Muscle layer of colon (tissue), 2 donors: ENCODE measurements around the gene AKAP10.
"Not testable (repeated sequence)": the region's sequence is repeated elsewhere in the genome, so short reads cannot be mapped to it uniquely, and the experiment has no call there.

Source experiments
- H3K27ac ChIP-seq: one replicate; pipeline ENCODE4 v1.7.0; 2013; ENCODE audit warnings: low read depth, mild to moderate bottlenecking, low read length, moderate library complexity
- H3K27me3 ChIP-seq, 2 donors: one replicate each; pipeline ENCODE4 v1.7.0; 2013; ENCODE audit warnings: low read length in 2 of 2, mild to moderate bottlenecking in 2 of 2; ENCODE audit not compliant: insufficient read depth in 2 of 2, control insufficient read depth in 1 of 2
- H3K36me3 ChIP-seq: one replicate; pipeline ENCODE4 v1.7.0; 2013; ENCODE audit warnings: mild to moderate bottlenecking, low read length; ENCODE audit not compliant: insufficient read depth
- H3K4me1 ChIP-seq: one replicate; pipeline ENCODE4 v1.7.0; 2013; ENCODE audit warnings: mild to moderate bottlenecking, low read length; ENCODE audit not compliant: insufficient read depth
- H3K4me3 ChIP-seq, 2 donors: one replicate each; pipeline ENCODE4 v1.7.0; 2013; ENCODE audit warnings: low read length in 2 of 2, low read depth in 1 of 2, mild to moderate bottlenecking in 1 of 2, moderate library complexity in 1 of 2
- H3K9ac ChIP-seq: one replicate; pipeline ENCODE4 v1.7.0; 2013; ENCODE audit warnings: low read length
- H3K9me3 ChIP-seq: one replicate; pipeline ENCODE4 v1.7.0; 2013; ENCODE audit warnings: mild to moderate bottlenecking, low read length
- donor health status: abdominal sarcoma.
- donor health status: Adenocarcinoma of cecum.

Gene AKAP10

GRCh38 chr17:19975601-19976000, 2.0 kb downstream of the AKAP10 start:
- Histone ChIP-seq H3K27me3 (no peaks in the 10 kb centered on the region), H3K9me3 (no peaks in the 10 kb centered on the region), H3K9ac (no peak overlapping the region), H3K4me1 (peaks cover 23% of the 10 kb centered on the region), H3K36me3 (no peaks in the 10 kb centered on the region), H3K4me3 (no peak overlapping the region), H3K27ac (no peak overlapping the region)

GRCh38 chr17:19973156-19973555, 4.5 kb downstream of the AKAP10 start:
- Histone ChIP-seq H3K36me3 (no peaks in the 10 kb centered on the region), H3K9me3 (no peaks in the 10 kb centered on the region), H3K27me3 (no peaks in the 10 kb centered on the region), H3K9ac (no peak overlapping the region), H3K4me3 (no peak overlapping the region), H3K4me1 (peaks cover 15% of the 10 kb centered on the region), H3K27ac (no peak overlapping the region)

DNA sequence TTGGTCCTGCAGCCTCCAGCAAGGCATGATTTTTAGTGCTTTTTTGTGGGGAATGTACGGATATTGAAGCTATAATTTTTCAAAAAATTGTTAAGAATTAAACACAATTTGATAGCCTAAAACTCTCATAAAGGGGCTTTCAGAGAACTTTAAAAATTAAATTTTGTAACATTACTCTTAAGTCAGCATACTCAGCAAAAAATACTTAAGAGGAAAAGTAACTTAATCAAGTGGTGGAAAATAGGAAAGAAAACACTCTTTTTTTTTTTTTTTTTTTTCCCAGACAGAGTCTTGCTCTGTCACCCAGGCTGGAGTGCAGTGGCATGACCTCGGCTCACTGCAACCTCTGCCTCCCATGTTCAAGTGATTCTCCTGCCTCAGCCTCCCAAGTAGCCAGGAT, 14.7 kb downstream of the AKAP10 start:
- not testable (repeated sequence) for H3K9ac ChIP-seq, H3K27me3 ChIP-seq
- H3K36me3 ChIP-seq, result peaks cover 22% of the 10 kb centered on the region

GRCh38 chr17:19958023-19958422, 19.6 kb downstream of the AKAP10 start:
- Histone ChIP-seq H3K4me3 (no peak overlapping the region), H3K4me1 (no peaks in the 10 kb centered on the region), H3K9me3 (no peaks in the 10 kb centered on the region), H3K27ac (no peak overlapping the region), H3K36me3 (peaks cover 23% of the 10 kb centered on the region), H3K27me3 (no peaks in the 10 kb centered on the region), H3K9ac (no peak overlapping the region)

More for the DNA sequence above, 14.7 kb downstream of the AKAP10 start:
- not testable (repeated sequence) for H3K4me1 ChIP-seq, H3K27ac ChIP-seq, H3K9me3 ChIP-seq, H3K4me3 ChIP-seq

DNA sequence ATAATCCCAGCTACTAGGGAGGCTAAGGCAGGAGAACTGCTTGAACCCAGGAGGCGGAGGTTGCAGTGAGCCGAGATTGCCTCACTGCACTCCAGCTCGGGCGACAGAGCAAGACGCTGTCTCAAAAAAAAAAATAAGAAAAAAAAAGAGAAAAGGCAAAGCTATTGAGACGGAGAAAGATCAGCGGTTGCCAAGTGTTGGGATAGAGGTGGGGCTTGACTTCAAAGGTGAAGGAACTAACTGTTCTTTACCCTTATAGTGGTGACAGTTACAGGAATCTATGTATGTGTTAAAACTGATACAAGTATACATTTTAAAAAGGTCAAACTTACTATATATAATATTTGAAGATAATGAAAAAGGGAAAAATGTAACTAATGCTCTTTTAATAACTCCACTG, 22.5 kb downstream of the AKAP10 start:
- no peak overlapping the region for H3K27ac ChIP-seq
- H3K4me3 ChIP-seq, result no peak overlapping the region
- H3K9ac ChIP-seq, result no peak overlapping the region
- no peaks in the 10 kb centered on the region for H3K27me3 ChIP-seq
- no peaks in the 10 kb centered on the region for H3K9me3 ChIP-seq
- no peaks in the 10 kb centered on the region for H3K4me1 ChIP-seq
- H3K36me3 ChIP-seq, result peaks cover 10% of the 10 kb centered on the region

DNA sequence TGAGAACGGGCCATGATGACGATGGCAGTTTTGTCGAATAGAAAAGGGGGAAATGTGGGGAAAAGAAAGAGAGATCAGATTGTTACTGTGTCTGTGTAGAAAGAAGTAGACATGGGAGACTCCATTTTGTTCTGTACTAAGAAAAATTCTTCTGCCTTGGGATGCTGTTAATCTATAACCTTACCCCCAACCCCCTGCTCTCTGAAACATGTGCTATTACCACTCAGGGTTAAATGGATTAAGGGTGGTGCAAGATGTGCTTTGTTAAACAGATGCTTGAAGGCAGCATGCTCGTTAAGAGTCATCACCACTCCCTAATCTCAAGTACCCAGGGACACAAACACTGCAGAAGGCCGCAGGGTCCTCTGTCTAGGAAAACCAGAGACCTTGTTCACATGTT, 26.2 kb downstream of the AKAP10 start:
- H3K27ac ChIP-seq, H3K9ac ChIP-seq, H3K27me3 ChIP-seq, H3K9me3 ChIP-seq, H3K36me3 ChIP-seq, H3K4me3 ChIP-seq: not testable (repeated sequence)
- peaks cover 14% of the 10 kb centered on the region for H3K4me1 ChIP-seq

GRCh38 chr17:19950624-19951195, 26.9 kb downstream of the AKAP10 start:
- H3K9ac ChIP-seq, H3K27ac ChIP-seq, H3K36me3 ChIP-seq, H3K9me3 ChIP-seq, H3K27me3 ChIP-seq, H3K4me3 ChIP-seq: not testable (repeated sequence)
- H3K4me1 ChIP-seq, result peaks cover 14% of the 10 kb centered on the region

DNA sequence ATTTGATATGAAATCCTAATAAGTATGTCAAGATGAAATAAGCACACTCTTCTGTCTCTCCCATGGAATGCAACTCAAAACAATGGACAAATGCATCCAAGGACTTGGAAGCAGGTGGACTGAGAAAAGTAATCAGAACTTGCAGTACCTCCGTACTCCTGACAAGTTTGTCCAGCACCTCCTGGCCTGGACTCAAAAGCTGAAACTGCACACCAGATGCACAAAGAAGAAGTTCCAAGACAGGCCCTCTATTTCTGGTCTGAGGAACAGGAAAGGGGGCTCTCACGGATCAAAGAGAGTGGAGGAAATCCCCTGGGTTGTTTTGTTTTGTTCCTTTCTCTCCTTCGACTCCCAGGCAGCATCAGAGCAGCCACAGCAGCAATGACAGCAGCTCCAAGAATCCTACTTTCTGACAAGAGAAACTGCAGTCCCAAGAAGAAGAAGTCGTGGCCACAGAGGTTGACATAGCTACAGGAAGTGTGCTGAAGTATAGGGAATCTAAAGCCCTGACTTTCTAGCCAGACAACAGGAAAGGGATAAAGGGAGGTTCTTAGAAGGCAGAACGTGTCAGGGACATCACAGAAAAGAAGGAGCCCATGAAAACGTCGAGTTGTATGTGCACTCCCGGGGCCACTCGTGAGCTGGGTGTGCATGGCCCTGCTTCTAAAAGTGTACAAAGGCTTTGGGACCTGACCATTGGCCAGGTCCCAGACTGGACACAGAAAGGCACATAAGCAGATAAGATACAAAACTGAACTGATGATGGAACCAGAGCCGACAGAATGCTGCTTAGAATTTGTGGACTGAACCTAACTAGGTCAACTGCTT, 29.3 kb downstream of the AKAP10 start:
- no peak overlapping the region for H3K9ac ChIP-seq
- no peak overlapping the region for H3K27ac ChIP-seq
- H3K4me3 ChIP-seq, result no peak overlapping the region
- peaks cover 14% of the 10 kb centered on the region for H3K36me3 ChIP-seq
- H3K4me1 ChIP-seq, result peaks cover 14% of the 10 kb centered on the region
- no peaks in the 10 kb centered on the region for H3K27me3 ChIP-seq
- no peaks in the 10 kb centered on the region for H3K9me3 ChIP-seq

DNA sequence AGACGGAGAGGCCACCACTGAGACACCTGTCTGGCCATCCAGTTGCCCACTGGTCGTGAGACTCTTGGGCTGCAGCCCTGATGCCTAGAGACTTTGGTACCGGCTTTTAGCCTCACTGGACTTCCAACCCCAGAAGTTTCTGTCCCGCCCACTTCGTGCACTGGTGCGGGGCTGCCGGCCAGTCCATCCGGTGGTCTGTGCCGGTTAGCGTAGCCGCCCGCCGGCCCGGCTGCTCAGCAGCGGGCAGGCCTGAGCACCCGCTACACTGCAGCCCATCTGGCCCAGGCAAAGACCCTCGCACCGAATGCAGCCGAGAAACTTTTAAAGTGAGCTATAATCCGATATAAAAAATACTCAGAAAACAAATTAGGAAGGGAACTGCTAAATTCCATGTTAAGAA, 30.7 kb downstream of the AKAP10 start:
- Histone ChIP-seq H3K9ac (no peak overlapping the region), H3K4me3 (no peak overlapping the region), H3K27me3 (no peaks in the 10 kb centered on the region), H3K27ac (no peak overlapping the region), H3K4me1 (peaks cover 18% of the 10 kb centered on the region), H3K36me3 (peaks cover 14% of the 10 kb centered on the region), H3K9me3 (no peaks in the 10 kb centered on the region)

DNA sequence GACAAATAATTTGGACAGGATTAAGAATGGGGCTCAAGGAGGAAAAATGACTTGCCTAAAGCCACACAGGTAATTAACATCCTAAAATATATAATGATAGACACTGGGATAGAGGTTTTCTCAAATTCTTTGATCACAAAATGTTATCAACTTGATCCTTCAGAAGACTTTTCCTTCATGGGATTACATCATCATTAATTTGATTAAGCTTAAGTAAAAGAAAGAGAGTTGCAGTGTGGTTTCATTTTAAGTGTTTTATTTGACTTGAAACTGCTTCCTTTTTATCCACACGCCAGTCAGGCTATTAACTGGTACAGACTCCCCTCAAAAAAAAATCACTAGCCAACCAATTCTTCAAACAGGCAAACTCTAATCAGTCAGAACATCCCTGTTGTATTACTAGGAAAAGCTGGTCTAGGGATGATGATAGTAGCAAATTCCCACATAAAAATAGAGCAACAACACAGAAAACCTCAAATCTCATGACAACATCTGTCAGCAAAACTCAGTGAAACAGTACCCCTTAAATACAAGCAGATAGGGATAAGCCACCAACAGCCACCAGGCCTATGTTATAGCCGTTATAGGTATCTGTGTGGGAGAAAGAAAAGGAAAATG, 32.5 kb downstream of the AKAP10 start:
- Histone ChIP-seq H3K4me1 (peaks cover 33% of the 10 kb centered on the region), H3K4me3 (no peak overlapping the region), H3K27me3 (no peaks in the 10 kb centered on the region), H3K27ac (no peak overlapping the region), H3K9ac (no peak overlapping the region), H3K9me3 (no peaks in the 10 kb centered on the region), H3K36me3 (peaks cover 16% of the 10 kb centered on the region)

DNA sequence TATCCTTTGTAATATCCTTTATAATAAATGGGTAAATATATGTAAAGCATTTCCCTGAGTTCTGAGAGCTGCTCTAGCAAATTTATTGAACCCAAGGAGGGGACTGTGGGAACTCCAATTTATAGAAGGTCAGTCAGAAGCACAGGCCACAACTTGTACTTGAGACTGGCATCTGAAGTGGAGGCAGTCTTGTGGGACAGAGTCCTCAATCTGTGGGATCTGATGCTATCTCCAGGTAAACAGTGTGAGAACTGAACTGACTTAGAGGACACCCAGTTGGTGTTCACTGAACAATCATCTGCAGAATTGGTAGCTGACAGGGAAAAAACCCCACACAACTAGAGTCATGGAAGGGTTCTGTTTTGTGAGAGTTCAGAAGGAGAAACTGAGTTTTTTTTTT, 34.0 kb downstream of the AKAP10 start:
- H3K4me1 ChIP-seq, result peaks cover 28% of the 10 kb centered on the region
- H3K4me3 ChIP-seq, result no peak overlapping the region
- H3K27ac ChIP-seq, result no peak overlapping the region
- H3K9ac ChIP-seq, result no peak overlapping the region
- H3K9me3 ChIP-seq, result no peaks in the 10 kb centered on the region
- H3K36me3 ChIP-seq, result peaks cover 29% of the 10 kb centered on the region
- H3K27me3 ChIP-seq, result no peaks in the 10 kb centered on the region
